OCI-LY7 (cell line): ENCODE results near the gene GOLT1A. TPM values are rescaled to one million over a fixed set of nuclear protein-coding genes. Genes with fewer than 3 reads are reported as not detected.
A peak's percentile ranks its signal among the peaks of the same experiment; 100 is the strongest.

Experiments
- BruUV-seq: library from RNA; stranded (reverse); fragments of 400-500 nt; replicated peaks from 2 replicates; lab custom pipeline; 2021; lab: Mats Ljungman, UMichigan
- CTCF ChIA-PET: fragments of 300-600 bp; sonication (Branson Sonifier 250); formaldehyde crosslinking; loops from one replicate; lab custom pipeline; 2022; ENCODE audit warnings: antibody characterized with exemption; ENCODE audit not compliant: unreplicated experiment; lab: Charles Lee
- POLR2A ChIA-PET: fragments of 300-600 bp; sonication (Branson Sonifier 250); formaldehyde crosslinking; loops from one replicate; lab custom pipeline; 2022; ENCODE audit warnings: antibody characterized with exemption; lab: Charles Lee
- DNase-seq: peaks from one replicate; pipeline ENCODE4 v3.0.0-alpha.2; 2015; ENCODE audit warnings: low spot score
- H2AFZ ChIP-seq: fragments of 200-600 bp; sonication (generic), shearing (Covaris generic); 2 replicates; pipeline ENCODE4 v1.6.1; 2014; ENCODE audit warnings: mild to moderate bottlenecking, antibody characterized with exemption, low read length, moderate library complexity
- H3K27ac ChIP-seq: fragments of 200-600 bp; sonication (generic); 2 replicates; pipeline ENCODE4 v1.5.1; 2014; ENCODE audit warnings: mixed run types, low read depth, mild to moderate bottlenecking, moderate library complexity, low read length, inconsistent platforms; ENCODE audit not compliant: poor library complexity, severe bottlenecking
- H3K36me3 ChIP-seq: fragments of 200-600 bp; sonication (generic); 2 replicates; pipeline ENCODE4 v1.6.1; 2014; ENCODE audit warnings: mild to moderate bottlenecking, antibody characterized with exemption, low read length, moderate library complexity, mixed read lengths; ENCODE audit not compliant: insufficient read depth
- H3K4me1 ChIP-seq: fragments of 200-600 bp; sonication (generic); 2 replicates; pipeline ENCODE4 v1.5.1; 2014; ENCODE audit warnings: mild to moderate bottlenecking, low read length; ENCODE audit not compliant: insufficient read depth, poor library complexity, severe bottlenecking
- H3K4me2 ChIP-seq: fragments of 200-600 bp; sonication (generic); 2 replicates; pipeline ENCODE4 v1.6.1; 2014; ENCODE audit warnings: mild to moderate bottlenecking, low read length
- H3K4me3 ChIP-seq: fragments of 200-600 bp; sonication (generic); 2 replicates; pipeline ENCODE4 v1.5.1; 2014; ENCODE audit warnings: mild to moderate bottlenecking, low read depth, low read length; ENCODE audit not compliant: poor library complexity, severe bottlenecking
- H3K79me2 ChIP-seq: fragments of 200-600 bp; sonication (generic); 2 replicates; pipeline ENCODE4 v1.6.1; 2016; ENCODE audit warnings: low read depth, mild to moderate bottlenecking, low read length, moderate library complexity, mixed read lengths; ENCODE audit not compliant: insufficient read depth
- H3K9me2 ChIP-seq: fragments of 200-600 bp; sonication (generic); 2 replicates; pipeline ENCODE4 v1.6.1; 2016; ENCODE audit warnings: mild to moderate bottlenecking, low read length, mixed read lengths; ENCODE audit not compliant: insufficient read depth
- H3K9me3 ChIP-seq: fragments of 200-600 bp; sonication (generic); 2 replicates; pipeline ENCODE4 v1.6.1; 2014; ENCODE audit warnings: mild to moderate bottlenecking, mixed run types, low read length, mixed read lengths
- H4K20me1 ChIP-seq: fragments of 200-600 bp; sonication (generic); 2 replicates; pipeline ENCODE4 v1.6.1; 2014; ENCODE audit warnings: mild to moderate bottlenecking, antibody characterized with exemption, low read length, moderate library complexity, mixed read lengths; ENCODE audit not compliant: insufficient read depth
- EZH2phosphoT487 ChIP-seq: fragments of 200-600 bp; sonication (generic); IDR thresholded peaks from 2 replicates; pipeline ENCODE4 v1.6.1; 2018; ENCODE audit warnings: low read depth, borderline replicate concordance, mild to moderate bottlenecking, mixed run types, antibody characterized with exemption, low read length, moderate library complexity, mixed read lengths
- intact Hi-C: fragments of 100-400 bp; cut with micrococcal nuclease; formaldehyde crosslinking; loops from one replicate; pipeline ENCODE4 v1.10.0; 2022; ENCODE audit not compliant: unreplicated experiment
- total RNA-seq, 2 experiments: library from RNA; depleted of rRNA in 1 of 2; stranded (reverse); fragments of >200 nt in 1 of 2; shearing (Covaris generic) in 1 of 2; gene quantifications; 2 replicates each; pipeline ENCODE4 v1.2.3, GENCODE V29; 2014 to 2022
- TF ChIP-seq, protein P1 (sequence below): fragments of 200-600 bp; sonication (generic); conservative IDR thresholded peaks from 2 replicates; pipeline ENCODE4 v1.5.1; 2014; ENCODE audit warnings: mild to moderate bottlenecking, antibody characterized with exemption, low read length, moderate library complexity, mixed read lengths

GOLT1A gene
- total RNA-seq, 2 experiments from 2014 or later, result not detected

DNA sequence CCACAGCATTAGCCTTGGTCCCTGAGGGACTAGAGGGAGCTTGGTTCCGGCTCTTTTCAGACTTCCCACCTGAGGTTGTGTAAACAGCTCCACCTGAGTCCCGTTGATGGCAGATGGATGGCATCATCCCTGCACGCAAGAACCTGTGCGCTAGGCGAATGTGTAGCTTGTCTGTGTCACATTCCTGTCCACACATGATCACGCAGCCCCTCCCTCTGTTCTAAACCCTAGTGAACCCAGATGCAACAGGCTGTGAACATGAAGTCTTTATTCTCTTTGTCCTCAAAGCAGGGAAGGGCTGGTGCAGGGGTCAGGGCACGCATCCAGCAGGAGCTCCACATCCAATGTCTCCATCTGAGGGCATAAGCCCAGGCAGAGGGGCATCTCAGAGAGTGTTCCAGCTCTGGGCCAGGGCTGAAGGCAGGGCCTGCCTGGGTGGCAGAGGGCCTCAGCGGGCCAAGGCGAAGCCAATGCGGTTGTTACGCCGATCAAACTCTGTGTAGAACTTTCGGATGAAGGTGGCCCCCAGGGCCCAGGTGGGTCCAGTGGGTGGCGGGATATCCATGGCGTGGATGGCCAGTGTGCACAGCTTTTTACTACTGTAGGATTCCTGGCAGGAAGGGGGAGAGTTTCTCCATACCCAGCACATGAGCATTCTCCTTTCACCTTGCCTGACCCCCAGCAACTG, 59.1 kb downstream of the GOLT1A start:
- H3K4me1 ChIP-seq, result no peaks in the 10 kb centered on the region
- BruUV-seq, result no TSS peak
- intact Hi-C loops, result no loop called here
- no peaks in the 10 kb centered on the region for H3K9me3 ChIP-seq
- H3K27ac ChIP-seq, result no peak overlapping the region
- no peaks in the 10 kb centered on the region for H4K20me1 ChIP-seq
- TF ChIP-seq, protein P1, sequence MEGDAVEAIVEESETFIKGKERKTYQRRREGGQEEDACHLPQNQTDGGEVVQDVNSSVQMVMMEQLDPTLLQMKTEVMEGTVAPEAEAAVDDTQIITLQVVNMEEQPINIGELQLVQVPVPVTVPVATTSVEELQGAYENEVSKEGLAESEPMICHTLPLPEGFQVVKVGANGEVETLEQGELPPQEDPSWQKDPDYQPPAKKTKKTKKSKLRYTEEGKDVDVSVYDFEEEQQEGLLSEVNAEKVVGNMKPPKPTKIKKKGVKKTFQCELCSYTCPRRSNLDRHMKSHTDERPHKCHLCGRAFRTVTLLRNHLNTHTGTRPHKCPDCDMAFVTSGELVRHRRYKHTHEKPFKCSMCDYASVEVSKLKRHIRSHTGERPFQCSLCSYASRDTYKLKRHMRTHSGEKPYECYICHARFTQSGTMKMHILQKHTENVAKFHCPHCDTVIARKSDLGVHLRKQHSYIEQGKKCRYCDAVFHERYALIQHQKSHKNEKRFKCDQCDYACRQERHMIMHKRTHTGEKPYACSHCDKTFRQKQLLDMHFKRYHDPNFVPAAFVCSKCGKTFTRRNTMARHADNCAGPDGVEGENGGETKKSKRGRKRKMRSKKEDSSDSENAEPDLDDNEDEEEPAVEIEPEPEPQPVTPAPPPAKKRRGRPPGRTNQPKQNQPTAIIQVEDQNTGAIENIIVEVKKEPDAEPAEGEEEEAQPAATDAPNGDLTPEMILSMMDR, result no peak
- no peak for TF ChIP-seq EZH2phosphoT487
- POLR2A ChIA-PET, result no interaction called here
- no peak overlapping the region for H3K4me3 ChIP-seq
- H3K9me2 ChIP-seq, result no peaks in the 10 kb centered on the region
- no peaks in the 10 kb centered on the region for H3K36me3 ChIP-seq
- no peak overlapping the region for H3K4me2 ChIP-seq
- CTCF ChIA-PET, result no interaction called here
- DNase-seq, result no peak
- no peak overlapping the region for H2AFZ ChIP-seq
- no peaks in the 10 kb centered on the region for H3K79me2 ChIP-seq

DNA sequence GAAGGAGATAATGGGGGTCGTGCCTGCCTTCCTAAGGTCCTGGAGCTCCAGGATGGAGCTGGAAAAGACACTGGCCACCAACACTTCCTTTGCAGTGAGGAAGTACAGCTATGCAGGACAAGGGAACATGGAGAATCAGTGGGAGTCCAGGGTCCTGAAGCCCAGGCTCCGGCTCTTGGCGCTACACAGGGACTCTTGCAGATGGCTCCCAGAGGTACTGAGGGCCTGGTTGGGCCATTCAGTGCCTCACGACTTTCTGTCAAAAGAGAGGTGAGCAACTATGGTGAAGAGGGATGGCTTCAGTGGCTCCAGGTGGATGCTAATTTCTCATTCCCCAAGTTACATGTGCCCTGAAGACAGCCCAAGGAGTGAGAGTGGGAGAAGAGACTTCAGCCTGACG, 60.1 kb downstream of the GOLT1A start:
- BruUV-seq, result no TSS peak
- Histone ChIP-seq H3K27ac (no peak overlapping the region), H3K36me3 (no peaks in the 10 kb centered on the region), H3K4me1 (no peaks in the 10 kb centered on the region), H3K4me3 (no peak overlapping the region), H2AFZ (no peak overlapping the region), H3K79me2 (no peaks in the 10 kb centered on the region), H3K4me2 (no peak overlapping the region), H3K9me3 (no peaks in the 10 kb centered on the region), H4K20me1 (no peaks in the 10 kb centered on the region), H3K9me2 (no peaks in the 10 kb centered on the region)
- TF ChIP-seq, protein P1, result no peak
- TF ChIP-seq EZH2phosphoT487, result no peak
- CTCF ChIA-PET, result no interaction called here
- DNase-seq, result no peak
- POLR2A ChIA-PET, result no interaction called here
- intact Hi-C loops, result no loop called here

DNA sequence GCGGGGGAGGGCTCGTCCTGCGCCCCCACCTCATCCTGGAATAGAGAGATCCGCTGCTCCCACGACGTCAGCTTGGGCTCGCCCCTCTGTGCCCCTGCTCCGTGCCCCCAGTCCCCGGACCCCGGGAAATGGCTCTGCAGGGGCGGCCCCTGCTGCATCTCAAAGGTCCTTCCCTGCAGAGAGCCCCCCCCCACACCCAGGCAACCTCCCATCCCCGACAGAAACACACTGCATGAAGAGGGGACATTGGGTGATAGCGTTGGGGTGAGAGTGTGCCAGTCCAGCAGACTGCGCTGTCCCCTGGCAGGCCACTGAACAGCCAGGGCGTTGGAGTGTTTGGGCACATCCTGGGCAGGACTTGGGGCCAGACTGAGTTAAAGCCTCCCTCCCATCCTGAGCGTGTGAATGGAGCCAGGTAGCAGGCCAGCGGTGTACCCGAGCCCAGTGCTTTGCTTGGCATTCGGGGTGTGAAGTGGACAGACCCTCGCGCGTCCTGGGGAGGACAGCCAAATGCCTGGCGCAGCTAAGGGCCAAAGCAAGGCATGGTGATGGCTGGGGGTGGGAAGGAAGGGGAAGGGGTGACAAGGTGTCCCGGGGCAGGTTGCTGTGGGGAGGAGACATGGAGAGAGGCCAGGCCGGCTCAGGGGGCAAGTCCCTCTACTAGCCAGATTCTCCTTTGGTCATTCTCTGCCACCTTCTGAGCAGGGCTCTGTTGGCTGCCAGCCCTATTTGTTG, 61.3 kb downstream of the GOLT1A start:
- H3K27ac ChIP-seq, result no peak overlapping the region
- H3K4me2 ChIP-seq, result peak overlapping the region; percentile 32; the same call in 1 of the 2 replicates
- no peaks in the 10 kb centered on the region for H3K4me1 ChIP-seq
- POLR2A ChIA-PET, result no interaction called here
- no peaks in the 10 kb centered on the region for H4K20me1 ChIP-seq
- DNase-seq, result no peak
- BruUV-seq, result no TSS peak
- no peaks in the 10 kb centered on the region for H3K36me3 ChIP-seq
- CTCF ChIA-PET, result no interaction called here
- intact Hi-C loops, result no loop called here
- no peaks in the 10 kb centered on the region for H3K9me3 ChIP-seq
- H3K9me2 ChIP-seq, result no peaks in the 10 kb centered on the region
- no peaks in the 10 kb centered on the region for H3K79me2 ChIP-seq
- no peak overlapping the region for H3K4me3 ChIP-seq
- no peak overlapping the region for H2AFZ ChIP-seq
- TF ChIP-seq, protein P1, result no peak
- TF ChIP-seq EZH2phosphoT487, result no peak
